GM19240 (cell line): Measurements from ENCODE around the gene MAPK8.

ENCODE experiments used
- DNase-seq: peaks from one replicate; pipeline ENCODE4 v3.0.0; 2011; ENCODE audit warnings: low spot score; ENCODE audit not compliant: insufficient read length

The MAPK8 gene

DNA sequence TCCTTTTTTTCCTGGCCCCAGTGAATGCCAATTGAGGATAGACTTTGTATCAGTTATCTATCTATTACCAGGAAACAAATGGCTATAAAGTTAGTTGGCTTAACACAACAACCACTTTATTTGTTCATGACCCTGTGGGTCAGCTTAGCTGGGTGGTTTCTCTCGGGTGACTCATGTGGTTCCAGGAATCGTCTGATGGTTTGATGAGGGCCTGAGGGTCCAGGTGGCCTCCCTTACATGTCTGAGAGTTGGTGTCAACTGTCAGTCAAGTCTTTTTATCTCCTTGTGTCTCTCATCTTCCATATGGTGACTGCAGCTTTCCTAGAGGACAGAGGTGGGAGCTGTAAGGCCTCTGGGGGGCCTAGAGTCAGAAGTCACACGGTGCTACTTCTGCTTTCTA is 15.3 kb upstream of the MAPK8 start:
- DNase-seq: no peak

DNA sequence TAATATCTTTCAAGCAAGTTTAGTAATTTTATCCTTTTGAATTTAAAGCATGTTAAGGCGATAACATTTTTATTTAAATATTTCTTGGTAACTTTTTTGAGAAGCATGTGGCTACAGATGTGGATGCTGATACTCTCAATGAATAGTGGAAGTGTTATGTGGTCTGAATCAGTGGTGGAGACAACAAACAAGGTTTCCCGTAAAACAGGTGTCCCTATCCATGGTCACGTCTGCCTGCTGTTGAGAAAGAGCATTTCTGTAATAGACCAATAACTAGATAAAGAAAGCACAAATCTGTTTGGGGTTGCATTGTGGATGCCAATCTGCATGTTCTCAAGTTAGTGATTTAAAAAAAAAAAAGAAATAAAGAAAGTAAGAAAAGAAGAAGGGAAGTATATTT is 13.9 kb upstream of the MAPK8 start:
- no peak for DNase-seq

DNA sequence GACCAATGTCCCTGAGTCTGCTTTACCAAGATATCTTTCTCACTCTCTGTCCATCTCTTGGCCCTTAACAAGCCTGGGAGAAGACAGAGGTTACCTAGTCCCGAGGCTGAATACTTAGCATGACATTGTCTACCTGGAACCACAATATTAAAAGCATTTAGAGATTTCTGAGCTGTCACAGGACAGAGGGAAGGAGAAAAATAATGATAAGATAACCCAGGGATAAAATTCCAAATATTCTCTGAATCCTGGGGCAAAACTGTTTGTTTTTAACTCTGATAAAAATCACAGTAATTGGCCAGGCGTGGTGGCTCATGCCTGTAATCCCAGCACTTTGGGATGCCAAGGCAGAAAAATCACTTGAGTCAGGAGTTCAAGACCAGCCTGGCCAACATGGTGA is 12.0 kb upstream of the MAPK8 start:
- no peak for DNase-seq

DNA sequence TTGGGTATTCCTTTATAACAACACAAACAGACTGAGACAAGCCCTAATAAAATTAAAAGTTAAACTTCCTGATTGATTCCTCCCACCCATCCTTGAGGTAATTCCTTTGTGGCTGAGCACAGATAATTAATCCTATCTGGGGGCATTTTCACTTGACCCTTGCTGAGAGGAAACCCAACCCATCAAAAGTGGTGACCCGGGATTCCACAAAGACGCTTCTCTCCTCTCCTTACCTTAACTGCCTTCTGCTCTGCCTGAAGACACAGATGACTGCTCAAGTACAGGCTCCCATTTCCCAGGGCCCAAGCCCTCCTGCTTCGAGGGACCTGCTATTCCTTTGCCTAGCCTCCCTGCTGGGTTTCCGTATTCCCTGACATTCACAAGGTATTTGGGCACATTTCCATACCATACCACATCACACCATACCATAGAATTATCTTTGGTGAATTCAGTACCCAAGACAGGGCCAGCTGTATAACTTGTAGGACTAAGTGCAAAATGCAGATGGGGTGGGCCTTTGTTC is 9.8 kb upstream of the MAPK8 start:
- no peak for DNase-seq

DNA sequence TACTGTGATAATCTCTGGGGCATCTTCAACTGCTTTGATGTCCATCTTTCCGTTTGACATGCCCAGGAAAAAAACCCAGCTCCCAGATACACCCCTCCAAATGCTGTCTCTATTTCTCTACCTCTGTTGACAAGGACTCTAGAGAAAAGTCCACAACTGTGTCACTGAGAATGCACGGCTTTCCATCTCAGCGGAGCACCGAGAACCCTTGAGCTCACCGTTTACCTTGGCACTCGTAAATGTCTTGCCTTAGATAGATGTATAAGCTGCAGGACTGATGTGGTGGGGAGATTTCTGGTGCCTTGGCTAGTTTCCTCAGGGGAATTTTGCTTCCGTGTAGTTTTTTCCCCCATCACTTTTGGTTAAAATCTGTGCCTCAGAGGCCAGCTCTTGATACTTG is 7.4 kb upstream of the MAPK8 start:
- DNase-seq: no peak

DNA sequence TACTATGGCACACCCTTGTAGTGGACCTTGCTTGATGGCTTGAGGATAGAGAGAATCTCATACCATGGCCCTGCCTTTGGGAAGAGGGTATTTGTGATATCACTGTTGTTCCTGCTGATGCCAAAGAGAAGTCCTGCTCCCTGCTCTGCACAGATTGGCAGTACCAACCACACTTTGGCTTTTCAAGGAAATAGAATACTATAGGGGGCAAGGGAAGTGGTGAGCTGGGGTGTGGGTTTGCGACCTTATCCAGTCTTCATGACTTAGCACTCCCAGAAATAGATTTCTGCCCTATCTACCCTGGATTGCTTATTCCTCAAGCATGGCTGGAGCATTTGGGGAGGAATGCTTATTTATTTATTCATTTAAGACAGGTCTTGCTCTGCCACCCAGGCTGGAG is 6.8 kb upstream of the MAPK8 start:
- DNase-seq: no peak

DNA sequence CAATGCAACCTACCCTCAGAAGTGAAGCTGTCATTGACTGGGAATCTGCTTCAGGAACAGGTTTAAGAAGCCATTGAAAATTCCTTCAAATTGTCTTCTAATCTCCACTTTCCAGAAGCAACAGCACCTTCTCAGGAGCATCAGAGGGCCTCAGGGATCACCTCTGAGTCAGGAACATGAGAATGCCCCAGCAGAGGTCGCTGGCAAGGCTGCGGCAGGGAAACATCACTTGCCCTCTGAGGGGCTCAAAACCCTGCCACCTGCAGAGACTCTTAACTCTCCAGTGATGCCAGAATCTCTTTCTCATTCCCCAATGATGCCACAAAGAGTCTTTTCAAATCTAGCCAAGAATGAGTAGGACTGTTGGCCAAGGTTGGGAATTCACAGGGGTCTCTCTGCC is 5.9 kb upstream of the MAPK8 start:
- no peak for DNase-seq

DNA sequence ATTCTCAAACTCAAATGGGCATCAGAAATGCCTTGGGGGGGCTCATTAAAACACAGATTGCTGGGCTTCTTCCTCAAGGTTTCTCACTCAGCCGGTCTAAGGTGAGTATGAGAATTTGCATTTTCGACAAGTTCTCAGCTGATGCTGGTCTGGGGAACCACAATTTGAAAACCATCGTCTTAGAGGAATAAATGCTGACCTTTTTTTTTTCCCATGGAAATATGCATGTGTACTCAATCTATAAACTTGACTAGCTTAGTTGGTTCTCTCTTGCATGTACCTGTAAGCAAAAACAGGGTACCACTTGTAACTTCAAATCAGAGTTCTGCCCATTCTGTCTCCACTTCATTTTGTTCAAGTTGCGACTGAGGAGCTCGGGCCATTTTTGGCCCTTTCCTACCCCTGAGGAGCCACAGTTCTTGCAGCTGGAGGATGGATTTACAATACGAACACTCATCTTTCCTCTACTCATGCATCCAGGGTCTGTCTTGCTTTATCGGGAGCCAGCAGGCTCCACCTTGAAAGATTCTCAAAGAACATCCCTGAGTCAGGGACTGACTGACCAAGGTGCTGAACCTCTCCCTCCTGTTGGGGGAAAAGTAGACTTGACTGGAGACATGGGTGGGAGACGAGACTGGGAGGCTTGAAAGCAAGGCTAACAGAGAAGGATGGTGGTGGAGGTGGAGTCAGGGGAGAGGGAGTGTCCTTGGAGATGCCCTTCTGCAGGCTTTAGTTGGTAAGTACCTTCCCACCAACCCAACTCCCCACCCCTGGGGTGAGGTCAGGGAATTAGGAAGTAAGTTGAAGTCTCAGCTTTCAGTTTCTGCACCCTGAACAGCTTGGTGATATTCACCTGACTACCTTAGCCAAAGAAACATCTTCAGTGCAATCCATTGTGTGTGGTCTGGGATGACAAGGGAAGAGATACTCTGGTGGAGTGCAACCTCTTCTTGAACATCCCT is 3.7 kb upstream of the MAPK8 start:
- no peak for DNase-seq

DNA sequence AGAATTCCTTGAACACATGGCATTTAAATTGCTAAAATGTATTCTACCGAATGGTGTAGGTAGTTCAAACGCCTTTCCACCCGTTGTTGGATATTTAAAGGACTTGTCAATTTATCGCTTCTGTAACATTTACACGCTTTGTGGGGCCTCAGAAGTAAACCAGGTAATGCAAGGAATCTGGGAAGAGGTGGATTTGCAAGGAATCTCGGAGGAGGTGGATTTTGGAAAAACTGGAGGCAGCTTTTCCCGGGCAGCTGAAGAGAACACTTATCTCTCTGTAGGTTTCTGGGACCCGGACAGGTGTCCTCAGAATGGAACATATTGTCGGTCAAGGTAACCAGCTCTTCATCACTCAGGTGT is 592 bp upstream of the MAPK8 start:
- DNase-seq: no peak

DNA sequence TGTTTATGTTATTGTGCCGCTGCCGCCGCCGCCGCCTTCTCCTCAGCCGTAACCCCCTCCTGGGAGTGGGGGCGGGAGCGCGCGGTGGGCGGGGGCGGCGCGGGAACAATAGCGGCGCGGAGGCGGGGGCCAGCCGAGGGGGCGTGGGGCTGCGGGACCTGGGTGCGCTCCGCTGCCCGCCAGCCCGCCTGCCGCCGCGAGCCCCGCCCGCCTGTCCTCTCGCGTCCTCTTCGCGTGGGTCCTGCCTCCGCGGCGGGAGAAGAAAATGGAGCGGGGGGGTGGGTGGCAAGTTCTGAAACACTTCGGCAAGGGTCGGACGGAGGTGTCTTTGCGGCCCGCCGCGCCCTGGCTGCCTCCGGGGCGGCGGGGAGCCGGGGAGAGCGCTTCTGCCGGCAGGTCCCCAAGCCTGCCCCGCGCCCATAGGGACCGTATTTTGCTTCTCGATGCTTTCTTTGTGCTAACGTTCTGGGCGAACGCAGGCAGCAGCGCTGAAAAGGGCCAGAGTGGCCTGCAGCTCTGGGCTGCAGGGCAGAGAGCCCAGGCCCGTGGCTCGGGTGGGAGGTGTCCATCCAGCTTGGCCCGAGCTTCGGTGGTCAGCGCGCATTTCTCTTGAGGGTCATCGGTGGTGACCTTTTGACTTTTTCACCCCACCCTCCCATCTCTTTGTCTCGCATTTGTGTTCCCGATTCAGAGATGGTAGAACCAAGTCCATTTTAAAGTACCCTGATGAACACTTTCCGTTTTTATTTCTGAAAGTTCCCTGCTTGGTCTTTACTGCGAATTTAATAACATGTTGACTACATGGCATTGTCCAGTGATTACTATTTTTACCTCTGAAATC is 613 bp downstream of the MAPK8 start:
- DNase-seq: no peak

DNA sequence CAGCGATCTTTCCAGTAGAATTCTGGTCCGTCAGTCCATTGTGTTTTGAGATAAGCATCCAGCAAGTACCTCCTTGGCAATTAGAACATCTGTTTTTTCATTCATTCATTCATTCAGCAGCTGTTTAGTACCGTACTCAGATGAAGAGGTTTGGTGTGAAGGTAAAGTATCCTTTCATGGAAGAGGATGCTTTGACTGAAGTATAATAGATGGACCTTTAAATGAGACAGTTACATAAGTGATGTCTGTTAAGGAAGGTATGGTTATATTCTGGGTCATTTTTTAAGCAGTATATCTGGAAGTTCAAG is 1.2 kb downstream of the MAPK8 start:
- DNase-seq: no peak

DNA sequence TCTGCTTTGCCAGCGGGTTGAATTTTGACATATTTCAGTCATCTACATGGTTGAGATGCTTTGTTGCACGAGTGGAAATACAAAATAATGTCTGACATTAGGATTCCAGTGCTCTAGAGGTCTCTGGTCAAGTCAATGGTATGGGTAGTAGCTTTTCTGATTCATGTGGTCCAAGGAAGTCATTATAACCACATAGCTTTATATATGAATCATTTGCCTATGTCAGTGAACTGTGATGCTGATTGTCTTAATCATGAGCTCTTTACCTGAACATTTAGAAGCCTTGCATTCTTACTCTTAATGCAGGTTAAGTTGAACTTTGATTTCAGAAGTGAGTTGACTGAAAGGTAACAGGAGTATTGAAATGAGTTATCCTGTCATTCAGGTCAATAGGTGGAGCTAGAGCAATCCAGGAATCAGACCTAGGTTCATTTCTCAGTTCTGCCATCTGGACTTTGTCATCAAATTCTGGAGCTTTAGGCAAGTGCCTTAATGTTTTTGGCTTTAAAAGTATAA is 3.3 kb downstream of the MAPK8 start:
- DNase-seq: no peak

DNA sequence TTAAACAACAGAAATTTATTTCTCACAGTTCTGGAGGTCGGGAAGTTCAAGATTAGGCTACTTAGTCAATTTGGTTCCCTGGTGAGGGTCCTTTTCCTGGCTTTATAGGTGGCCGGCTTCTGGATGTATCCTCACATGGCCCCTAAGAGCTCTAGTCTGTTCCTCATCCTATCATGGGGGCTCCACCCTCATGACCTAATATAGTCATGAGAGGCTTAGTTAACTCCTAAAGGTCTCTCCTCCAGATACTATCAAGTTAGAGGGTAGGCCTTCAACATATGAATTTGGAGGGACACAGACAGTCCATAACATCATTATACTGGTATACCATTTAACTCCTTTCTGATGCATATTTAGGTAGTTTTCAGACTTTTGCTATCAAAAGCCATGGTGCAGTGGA is 7.6 kb downstream of the MAPK8 start:
- DNase-seq: no peak

DNA sequence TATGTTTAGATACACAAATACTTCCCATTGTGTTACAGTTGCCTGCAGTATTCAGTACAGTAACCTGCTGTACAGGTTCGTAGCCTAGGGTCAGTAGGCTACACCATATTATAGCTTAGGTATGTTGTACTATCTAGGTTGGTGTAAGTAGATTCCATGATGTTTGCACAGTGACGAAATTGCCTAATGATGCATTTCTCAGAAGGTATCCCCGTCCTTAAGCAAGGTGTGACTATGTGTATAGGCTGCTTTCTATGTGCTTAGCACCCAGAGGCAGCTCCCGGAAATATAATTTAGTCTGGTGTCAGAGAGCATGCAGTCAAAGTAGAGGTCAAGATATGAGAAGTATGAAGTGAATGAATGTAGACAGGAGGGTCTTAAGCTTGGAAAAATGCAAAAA is 9.8 kb downstream of the MAPK8 start:
- no peak for DNase-seq

DNA sequence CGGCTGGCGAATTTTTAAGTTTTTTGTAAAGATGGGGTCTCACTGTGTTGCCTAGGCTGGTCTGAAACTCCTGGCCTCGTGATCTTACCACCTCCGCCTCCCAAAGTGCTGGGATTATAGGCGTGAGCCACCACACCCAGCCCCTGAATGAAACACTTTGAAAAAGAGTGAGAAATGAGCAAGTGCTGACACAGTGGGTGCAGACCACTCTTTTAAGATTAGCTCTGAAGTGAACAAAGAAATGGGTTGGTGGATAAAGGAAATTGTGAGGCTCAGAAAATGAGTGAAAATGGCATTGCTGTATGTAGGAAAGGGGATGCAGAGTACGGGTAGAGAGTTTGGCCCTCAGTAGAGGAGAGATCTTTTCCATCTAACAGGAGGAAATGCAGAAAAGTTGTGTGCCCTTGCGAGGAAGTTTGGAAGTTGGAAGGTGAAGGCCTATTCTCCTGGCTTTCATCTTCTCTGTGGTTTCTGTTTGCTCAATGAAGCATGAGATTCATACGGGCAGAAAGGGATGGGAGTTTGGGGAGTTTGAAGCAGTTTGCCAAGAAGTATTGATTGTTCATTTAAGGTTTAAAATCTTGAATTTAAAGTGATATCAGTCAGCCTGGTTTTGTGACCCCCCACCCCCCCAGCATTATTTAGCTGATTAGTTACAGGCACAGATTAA is 11.0 kb downstream of the MAPK8 start:
- no peak for DNase-seq

DNA sequence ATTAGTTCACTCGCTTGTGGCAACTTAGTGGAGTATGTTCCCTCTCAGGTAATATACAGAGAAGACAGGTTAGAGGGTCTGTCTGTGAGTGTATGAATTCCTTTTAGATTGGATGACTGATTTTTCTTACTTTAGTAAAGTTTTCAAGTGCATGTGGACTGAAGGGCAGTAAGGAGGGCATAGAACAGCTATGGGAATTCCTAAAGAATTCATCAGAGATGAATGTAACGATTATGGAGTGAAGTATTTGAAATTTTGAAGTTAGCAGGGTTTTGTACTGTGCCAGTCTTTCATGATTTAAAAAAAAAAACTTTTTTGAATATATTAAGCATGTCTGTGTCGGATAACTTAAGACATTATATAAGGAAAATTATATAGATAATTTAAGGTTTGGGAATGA is 15.5 kb downstream of the MAPK8 start:
- DNase-seq: no peak

DNA sequence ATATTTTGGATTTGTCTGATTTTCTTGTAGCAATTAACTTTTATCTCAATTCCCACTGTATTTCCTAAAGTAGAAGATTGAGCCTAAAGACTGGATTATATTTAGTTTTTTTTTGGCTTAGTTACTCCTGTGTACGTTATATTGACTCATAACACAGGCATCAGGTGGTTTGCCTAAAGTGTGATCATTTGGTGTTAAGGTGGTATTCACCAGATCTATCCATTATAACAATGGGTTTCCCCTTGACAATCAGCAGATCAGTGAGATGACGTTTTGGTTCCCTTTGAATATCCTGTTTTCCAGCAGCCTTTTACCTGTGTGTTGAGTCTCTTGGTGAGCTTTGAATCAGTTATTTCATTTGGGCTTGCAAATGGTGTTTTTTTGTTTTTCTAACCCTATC is 18.1 kb downstream of the MAPK8 start:
- no peak for DNase-seq

DNA sequence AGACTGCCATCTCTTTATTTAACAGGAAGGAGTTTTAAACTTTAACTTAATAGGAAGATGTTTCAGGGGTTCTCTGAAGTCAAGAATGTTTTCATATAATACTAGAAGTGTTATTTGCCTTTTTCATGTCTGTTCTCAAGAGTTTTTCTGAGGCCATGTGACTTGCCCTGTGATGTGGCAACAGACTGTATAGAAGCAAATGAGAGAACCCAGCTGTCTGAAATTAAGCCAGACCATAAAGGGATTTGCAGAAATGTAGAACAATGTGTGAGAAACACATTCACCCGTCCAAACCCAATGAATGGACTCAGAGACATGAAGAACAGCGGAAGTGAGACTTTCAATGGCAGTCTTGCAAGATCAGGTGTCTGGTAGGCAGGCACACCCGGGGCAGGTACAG is 23.8 kb downstream of the MAPK8 start:
- no peak for DNase-seq

DNA sequence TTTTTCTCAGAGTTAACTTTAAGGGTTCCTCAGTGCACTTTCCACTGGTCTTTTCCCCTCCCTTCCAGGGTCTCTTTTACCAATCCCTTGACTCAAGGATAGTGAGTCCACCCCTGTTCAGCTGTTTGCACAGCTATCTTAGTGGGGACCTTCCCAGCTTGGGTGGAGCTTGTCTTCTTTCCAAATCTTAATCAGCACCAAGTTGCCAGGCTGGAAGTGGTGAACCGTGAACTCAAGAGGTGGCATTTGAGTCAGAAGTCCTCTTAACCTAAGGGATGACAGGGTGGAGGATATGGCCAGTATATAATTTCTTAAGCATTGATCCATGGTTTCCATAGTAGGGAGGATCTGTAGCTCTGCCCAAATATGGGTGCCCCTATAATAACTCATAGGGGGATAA is 25.0 kb downstream of the MAPK8 start:
- no peak for DNase-seq

DNA sequence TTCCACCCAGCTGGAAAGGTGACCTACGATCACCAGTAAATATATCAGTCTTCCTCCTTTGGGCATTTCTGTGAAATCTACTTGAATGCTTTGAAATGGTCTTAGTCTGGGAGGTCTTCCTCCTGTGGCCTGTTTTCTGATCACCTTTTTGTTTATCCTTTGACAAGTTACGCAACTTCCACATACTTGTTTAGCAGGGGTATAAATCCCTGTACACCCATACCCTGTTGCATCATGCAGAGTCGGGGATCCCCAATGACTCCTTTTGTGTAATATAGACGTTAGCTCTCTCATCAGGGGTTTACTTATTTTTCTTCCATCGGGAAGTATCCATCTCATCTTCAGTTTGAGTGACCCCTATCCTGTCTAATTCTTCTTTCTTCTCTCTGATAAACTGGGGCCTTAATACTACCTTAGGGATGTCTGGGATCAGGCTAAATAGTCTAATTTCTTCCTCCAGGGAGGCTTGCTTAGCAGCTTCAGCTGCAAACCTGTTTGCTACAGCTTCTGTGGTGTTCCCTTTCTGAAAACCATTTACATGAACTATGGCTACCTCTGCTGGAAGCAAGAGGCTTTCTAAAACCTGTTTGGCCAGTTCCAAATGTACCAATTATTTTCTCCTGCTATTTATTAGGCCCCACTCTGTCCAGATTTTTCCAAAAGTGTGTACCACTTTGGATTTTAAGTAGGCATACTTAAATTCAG is 25.8 kb downstream of the MAPK8 start:
- no peak for DNase-seq

DNA sequence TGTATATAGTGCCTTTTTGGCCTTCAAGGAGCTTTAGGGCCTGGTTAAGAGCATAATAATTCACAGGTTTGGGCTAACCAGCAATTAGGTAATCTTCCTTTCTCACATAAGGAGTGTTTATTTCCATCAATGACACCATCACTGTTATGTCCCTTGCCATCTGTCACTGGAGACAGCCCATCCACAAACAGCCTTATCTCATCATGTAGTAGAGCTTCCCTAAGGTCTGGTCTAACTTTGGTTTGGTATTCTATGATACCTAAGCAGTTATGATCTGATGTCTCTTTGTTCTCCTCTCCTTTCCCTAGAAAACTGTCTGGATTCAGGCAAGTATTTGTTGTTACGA is 26.4 kb downstream of the MAPK8 start:
- no peak for DNase-seq
